HepG2 (cell line): ENCODE measurements around the gene NFYC. TPM values are rescaled to one million over a fixed set of nuclear protein-coding genes. Genes with fewer than 3 reads are reported as not detected.

ENCODE experiments used
- FOXJ3 ChIP-seq: sonication (generic); formaldehyde crosslinking; IDR thresholded peaks from 2 replicates; pipeline ENCODE4 v1.4.0; 2020; ENCODE audit warnings: missing genetic modification reagents, mild to moderate bottlenecking, borderline replicate concordance
- GLI4 ChIP-seq: sonication (generic); formaldehyde crosslinking; IDR thresholded peaks from 2 replicates; pipeline ENCODE4 v1.5.1; 2020; ENCODE audit warnings: missing genetic modification reagents, mild to moderate bottlenecking, moderate library complexity, borderline replicate concordance
- KDM6A ChIP-seq: IDR thresholded peaks from 2 replicates; pipeline ENCODE4 v1.6.1; 2016; ENCODE audit warnings: low read depth
- MXI1 ChIP-seq: IDR thresholded peaks from 3 replicates; pipeline ENCODE4 v1.6.1; 2012; ENCODE audit warnings: low read depth, low read length, inconsistent platforms, borderline replicate concordance
- NFIB ChIP-seq: sonication (generic); formaldehyde crosslinking; IDR thresholded peaks from 2 replicates; pipeline ENCODE4 v1.9.0; 2021; ENCODE audit warnings: missing genetic modification reagents, mild to moderate bottlenecking, borderline replicate concordance
- NFKB2 ChIP-seq: sonication (generic); formaldehyde crosslinking; IDR thresholded peaks from 2 replicates; pipeline ENCODE4 v1.4.0; 2020; ENCODE audit warnings: missing genetic modification reagents, borderline replicate concordance
- NR2C2 ChIP-seq: sonication (generic); formaldehyde crosslinking; IDR thresholded peaks from 2 replicates; pipeline ENCODE4 v1.4.0; 2020; ENCODE audit warnings: missing genetic modification reagents, mild to moderate bottlenecking, moderate library complexity, borderline replicate concordance
- PHF8 ChIP-seq: sonication (generic); formaldehyde crosslinking; IDR thresholded peaks from 2 replicates; pipeline ENCODE4 v1.5.0; 2020; ENCODE audit warnings: missing genetic modification reagents
- POLR2A ChIP-seq, 2 experiments: IDR thresholded peaks; 2 replicates each; pipeline ENCODE4 v1.6.1; 2011; ENCODE audit warnings: low read depth in 2 of 2, low read length in 2 of 2, mild to moderate bottlenecking in 1 of 2, moderate library complexity in 1 of 2; ENCODE audit not compliant: insufficient read depth in 1 of 2
- RAD21 ChIP-seq: fragments of 450-650 bp; formaldehyde crosslinking; IDR thresholded peaks from 2 replicates; pipeline ENCODE4 v1.5.0; 2020; ENCODE audit warnings: mild to moderate bottlenecking
- REST ChIP-seq, 2 experiments: IDR thresholded peaks; 2 replicates each; pipeline ENCODE4 v1.6.1; 2011 to 2012; ENCODE audit warnings: low read length in 2 of 2, borderline replicate concordance in 1 of 2, low read depth in 1 of 2, mild to moderate bottlenecking in 1 of 2, moderate library complexity in 1 of 2
- RORA ChIP-seq: sonication (generic); formaldehyde crosslinking; IDR thresholded peaks from 2 replicates; pipeline ENCODE4 v1.5.0; 2020; ENCODE audit warnings: mild to moderate bottlenecking, missing genetic modification reagents, moderate library complexity
- SRSF9 ChIP-seq: fragments of 200-400 bp; formaldehyde crosslinking; IDR thresholded peaks from 2 replicates; pipeline ENCODE4 v1.6.1; 2018; ENCODE audit warnings: borderline replicate concordance, mild to moderate bottlenecking, low read depth, low read length; ENCODE audit not compliant: insufficient read depth, poor library complexity, severe bottlenecking
- ZFP82 ChIP-seq: sonication (generic); formaldehyde crosslinking; IDR thresholded peaks from 2 replicates; pipeline ENCODE4 v1.5.1; 2020; ENCODE audit warnings: mild to moderate bottlenecking, missing genetic modification reagents, borderline replicate concordance
- ZNF253 ChIP-seq: sonication (generic); formaldehyde crosslinking; IDR thresholded peaks from 2 replicates; pipeline ENCODE4 v1.8.0; 2022; ENCODE audit warnings: mild to moderate bottlenecking, missing genetic modification reagents, borderline replicate concordance
- ZNF513 ChIP-seq: sonication (generic); formaldehyde crosslinking; conservative IDR thresholded peaks from 2 replicates; pipeline ENCODE4 v1.5.0; 2020; ENCODE audit warnings: missing genetic modification reagents
- ZNF562 ChIP-seq: sonication (generic); formaldehyde crosslinking; IDR thresholded peaks from 2 replicates; pipeline ENCODE4 v1.8.0; 2022; ENCODE audit warnings: missing genetic modification reagents, borderline replicate concordance
- ZNF567 ChIP-seq: sonication (generic); formaldehyde crosslinking; IDR thresholded peaks from 2 replicates; pipeline ENCODE4 v1.8.1; 2023; ENCODE audit warnings: mild to moderate bottlenecking, missing genetic modification reagents, borderline replicate concordance
- ZNF7 ChIP-seq: IDR thresholded peaks from 2 replicates; pipeline ENCODE4 v1.6.1; 2016; ENCODE audit warnings: missing biosample characterization, missing genetic modification reagents
- ZNF883 ChIP-seq: sonication (generic); formaldehyde crosslinking; IDR thresholded peaks from 2 replicates; pipeline ENCODE4 v1.5.1; 2020; ENCODE audit warnings: mild to moderate bottlenecking, missing genetic modification reagents; ENCODE audit errors: not compliant biosample characterization
- ZSCAN12 ChIP-seq: sonication (generic); formaldehyde crosslinking; IDR thresholded peaks from 2 replicates; pipeline ENCODE4 v1.9.0; 2021; ENCODE audit warnings: mild to moderate bottlenecking, missing genetic modification reagents
- polyA plus RNA-seq, 8 experiments: library from polyadenylated mRNA; depleted of rRNA in 3 of 8; stranded (reverse) in 7 of 8; unstranded in 1 of 8; fragments of >200 nt; fragmentation: Illumina TruSeq in 4 of 8; extraction: Trizol in 4 of 8; gene quantifications; 2 replicates each; pipeline versions ENCODE4 v1.2.1 to v1.2.3, GENCODE V29; 2011 to 2016; ENCODE audit warnings: low read depth in 4 of 8, missing spikeins in 1 of 8, mixed read lengths in 1 of 8; ENCODE audit not compliant: insufficient read depth in 1 of 8
- total RNA-seq, 5 experiments: library from RNA; depleted of rRNA; stranded (reverse); fragments of >200 nt; fragmentation: Illumina TruSeq; extraction: Trizol; gene quantifications; 2 replicates each; pipeline ENCODE4 v1.2.3, GENCODE V29; 2016; ENCODE audit warnings: low read depth in 1 of 5
- TF ChIP-seq, protein P1 (sequence below): sonication (generic); formaldehyde crosslinking; IDR thresholded peaks from 2 replicates; pipeline ENCODE4 v1.4.0; 2020; ENCODE audit warnings: mild to moderate bottlenecking, missing genetic modification reagents

NFYC gene
- total and polyA plus RNA-seq, 2 of the 13 experiments (the other 11 are each of a cell fraction or from before 2014, with no cell fraction given), result 33.9 to 73.7 TPM

DNA sequence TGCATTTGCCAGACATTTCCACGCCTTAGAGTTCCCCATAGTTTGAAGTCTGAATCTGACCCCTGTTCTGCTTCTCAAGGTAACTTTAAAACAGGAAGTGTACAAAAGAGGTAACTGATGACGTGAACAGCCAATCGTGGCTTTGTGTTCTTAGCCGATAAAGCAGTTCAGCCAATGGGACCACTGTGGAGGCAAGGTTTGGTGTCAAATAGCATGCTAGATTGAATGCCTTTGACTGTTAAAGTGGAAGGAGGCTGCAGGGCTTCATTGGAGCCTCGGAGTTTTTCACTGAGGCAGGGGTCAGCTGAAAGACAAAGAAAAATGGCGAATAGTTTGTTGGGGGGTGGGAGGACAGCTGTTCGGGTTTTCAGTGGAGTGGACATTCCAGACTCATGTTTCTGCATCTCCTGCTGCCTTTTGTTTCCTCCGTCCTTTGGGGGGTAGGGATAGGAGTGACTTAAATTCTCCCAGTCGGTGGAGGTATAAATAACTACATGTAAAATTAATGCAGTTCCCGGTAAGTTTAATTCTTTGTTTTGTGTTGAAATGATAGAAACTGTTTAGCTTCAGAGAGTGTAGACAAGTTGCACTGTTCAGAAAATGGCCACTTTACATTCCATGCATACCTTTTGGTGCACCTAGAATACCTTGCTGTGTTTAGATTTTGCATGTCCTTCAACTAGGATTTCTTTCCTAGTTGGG, 17.7 kb downstream of the NFYC start (continued):
- TF ChIP-seq ZNF513 (CRISPR knock-in tag), result no peak
- no peak for TF ChIP-seq ZNF562 (CRISPR knock-in tag)
- TF ChIP-seq REST (IDR thresholded peaks at IDR 0.05; ENCODE audit: borderline replicate concordance in 1 of 2, low read depth in 1 of 2, low read length in 2 of 2), result peak in 1 of 2 experiments; percentile 27; a peak in 1 of 4 replicates
- TF ChIP-seq ZFP82 (CRISPR knock-in tag), result no peak
- no peak for TF ChIP-seq ZNF567 (CRISPR knock-in tag)
- no peak for TF ChIP-seq RAD21 (CRISPR knock-in tag)
- TF ChIP-seq GLI4 (CRISPR knock-in tag), result no peak
- TF ChIP-seq SRSF9, result no peak
- no peak for TF ChIP-seq ZNF253 (CRISPR knock-in tag)
- TF ChIP-seq NFKB2 (CRISPR knock-in tag), result no peak
- TF ChIP-seq NFIB (CRISPR knock-in tag), result no peak
- peak; percentile 75 to 94 for TF ChIP-seq POLR2A (IDR thresholded peaks at IDR 0.05; ENCODE audit: insufficient read depth in 1 of 2, low read depth in 2 of 2, low read length in 2 of 2)
- TF ChIP-seq MXI1, result 0 out of 3 replicates have a peak, but pooled peaks have one; percentile 6
- peak; percentile 58; the same call in 1 of the 2 replicates for TF ChIP-seq FOXJ3 (CRISPR knock-in tag)
- TF ChIP-seq KDM6A (CRISPR knock-in tag), result no peak
- TF ChIP-seq RORA, result no peak
- no peak for TF ChIP-seq NR2C2 (CRISPR knock-in tag)
- TF ChIP-seq ZSCAN12, result no peak
- no peak for TF ChIP-seq ZNF7
- TF ChIP-seq ZNF883 (CRISPR knock-in tag), result no peak
- peak; percentile 34; the same call in 1 of the 2 replicates for TF ChIP-seq PHF8 (CRISPR knock-in tag)
- TF ChIP-seq, protein P1, sequence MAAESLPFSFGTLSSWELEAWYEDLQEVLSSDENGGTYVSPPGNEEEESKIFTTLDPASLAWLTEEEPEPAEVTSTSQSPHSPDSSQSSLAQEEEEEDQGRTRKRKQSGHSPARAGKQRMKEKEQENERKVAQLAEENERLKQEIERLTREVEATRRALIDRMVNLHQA (CRISPR knock-in tag), result no peak
- TF ChIP-seq, all 625 proteins: peak for 104
